GM12874 (cell line): ENCODE measurements around the gene NF2.

Source experiments
- CTCF ChIP-seq: IDR thresholded peaks from 2 replicates; pipeline ENCODE4 v1.5.1; 2011; ENCODE audit warnings: low read depth, mild to moderate bottlenecking, control low read depth, low read length, moderate library complexity; ENCODE audit not compliant: insufficient read depth

The NF2 gene

GRCh38 chr22:29632672-29633071 is 29.2 kb downstream of the NF2 start:
- TF ChIP-seq CTCF: no peak

GRCh38 chr22:29633514-29634312 is 30.3 kb downstream of the NF2 start:
- TF ChIP-seq CTCF: no peak

- TF ChIP-seq CTCF: no peak
These were observed 31.4 kb downstream of the NF2 start for GRCh38 chr22:29634847-29635246.

- TF ChIP-seq CTCF: peak; percentile 69
These were observed 32.4 kb downstream of the NF2 start for GRCh38 chr22:29635734-29636357.

- TF ChIP-seq CTCF: no peak
These were observed 33.3 kb downstream of the NF2 start for GRCh38 chr22:29636751-29637150.

GRCh38 chr22:29637181-29637580 is 33.7 kb downstream of the NF2 start:
- TF ChIP-seq CTCF: no peak

- TF ChIP-seq CTCF: no peak
These were observed 35.2 kb downstream of the NF2 start for GRCh38 chr22:29638678-29639077.
